CD4-positive, alpha-beta T cell (primary cell): ENCODE results near the gene TPRG1L. TPM values are rescaled to one million over a fixed set of nuclear protein-coding genes. Genes with fewer than 3 reads are reported as not detected.
A peak's percentile ranks its signal among the peaks of the same experiment; 100 is the strongest.

ENCODE experiments used
- ATAC-seq: fragments of 200-7000 bp; cut with Tn5 transposase; one replicate; pipeline ENCODE4 v1.10.0; 2022; ENCODE audit warnings: mild to moderate bottlenecking; ENCODE audit not compliant: poor library complexity
- CTCF ChIA-PET: fragments of 350-600 bp; sonication (Branson Sonifier 250); formaldehyde crosslinking; loops from one replicate; lab custom pipeline; 2021; ENCODE audit warnings: antibody characterized with exemption, inconsistent platforms; lab: Charles Lee
- POLR2A ChIA-PET: fragments of 350-600 bp; sonication (Branson Sonifier 250); formaldehyde crosslinking; loops from one replicate; lab custom pipeline; 2021; ENCODE audit warnings: antibody characterized with exemption, inconsistent platforms; lab: Charles Lee
- DNase-seq, 14 experiments: peaks; one replicate each; pipeline ENCODE4 v3.0.0-alpha.2; 2013 to 2020; ENCODE audit warnings: mixed read lengths in 2 of 14
- H3K27ac ChIP-seq, 2 donors: one replicate each; pipeline versions ENCODE4 v1.5.1 to v1.7.0; 2013; ENCODE audit warnings: low read length in 2 of 2, low read depth in 1 of 2, mild to moderate bottlenecking in 1 of 2
- H3K27me3 ChIP-seq, 2 experiments: 1 replicate in 1 of 2; 2 replicates in 1 of 2; pipeline versions ENCODE4 v1.6.1 to v1.7.0; 2013; ENCODE audit warnings: low read length in 2 of 2, control low read depth in 1 of 2, mild to moderate bottlenecking in 1 of 2, moderate library complexity in 1 of 2; ENCODE audit not compliant: insufficient read depth in 2 of 2, control insufficient read depth in 1 of 2
- H3K36me3 ChIP-seq: one replicate; pipeline ENCODE4 v1.6.1; 2013; ENCODE audit warnings: low read length, control low read depth; ENCODE audit not compliant: insufficient read depth
- H3K4me1 ChIP-seq: one replicate; pipeline ENCODE4 v1.6.1; 2013; ENCODE audit warnings: low read length, control low read depth; ENCODE audit not compliant: insufficient read depth
- H3K4me3 ChIP-seq: one replicate; pipeline ENCODE4 v1.5.1; 2013; ENCODE audit warnings: mild to moderate bottlenecking, low read length, moderate library complexity
- H3K9me3 ChIP-seq, 2 experiments: 1 replicate in 1 of 2; 2 replicates in 1 of 2; pipeline versions ENCODE4 v1.6.1 to v1.7.0; 2013; ENCODE audit warnings: low read length in 2 of 2, mild to moderate bottlenecking in 2 of 2, control low read depth in 1 of 2, moderate library complexity in 1 of 2; ENCODE audit not compliant: control insufficient read depth in 1 of 2, insufficient read depth in 1 of 2
- H3K27ac Mint-ChIP-seq: one replicate; pipeline ENCODE4 v1.8.0; 2020; ENCODE audit warnings: mixed read lengths
- H3K27me3 Mint-ChIP-seq: one replicate; pipeline ENCODE4 v1.8.0; 2021; ENCODE audit warnings: mixed read lengths
- H3K36me3 Mint-ChIP-seq: one replicate; pipeline ENCODE4 v1.8.0; 2021; ENCODE audit warnings: low read depth, mixed read lengths
- H3K4me1 Mint-ChIP-seq: one replicate; pipeline ENCODE4 v1.8.0; 2021; ENCODE audit warnings: low read depth, mixed read lengths
- H3K4me3 Mint-ChIP-seq: one replicate; pipeline ENCODE4 v1.8.0; 2020; ENCODE audit warnings: mild to moderate bottlenecking, mixed read lengths
- H3K9me3 Mint-ChIP-seq: one replicate; pipeline ENCODE4 v1.8.0; 2020; ENCODE audit warnings: mixed read lengths
- CTCF ChIP-seq: fragments of 200-600 bp; IDR thresholded peaks from one replicate; pipeline ENCODE4 v1.8.0; 2022; ENCODE audit warnings: antibody characterized with exemption, mild to moderate bottlenecking
- intact Hi-C, 2 experiments: fragments of 100-400 bp; cut with DNase I in 1 of 2; cut with micrococcal nuclease in 1 of 2; formaldehyde crosslinking; loops; one replicate each; pipeline versions ENCODE4 v1.15.1 to v1.9.0; 2023 to 2025; cut with DNase I, micrococcal nuclease
- total RNA-seq, 174 experiments: library from RNA in 2 of 174; stranded (reverse) in 2 of 174; gene quantifications; one replicate each; pipeline ENCODE4 v1.2.3 and lab custom pipeline; 2021 to 2026

The TPRG1L gene
- total RNA-seq, 2 experiments from 2014 or later = 46.5 to 48.3 TPM

GRCh38 chr1:3590139-3590763 is 34.6 kb upstream of the TPRG1L start:
- DNase-seq = no peak
- no peaks in the 10 kb centered on the region for H3K27me3 ChIP-seq
- POLR2A ChIA-PET = no interaction called here
- no peak overlapping the region for H3K4me3 Mint-ChIP-seq
- no peaks in the 10 kb centered on the region for H3K9me3 Mint-ChIP-seq
- no peak for TF ChIP-seq CTCF
- H3K36me3 Mint-ChIP-seq = no peaks in the 10 kb centered on the region
- no peaks in the 10 kb centered on the region for H3K27me3 Mint-ChIP-seq
- H3K9me3 ChIP-seq = peaks cover 0 to 3% of the 10 kb centered on the region in 2 experiments
- H3K4me3 ChIP-seq = no peak overlapping the region
- H3K27ac ChIP-seq = no peak overlapping the region
- no peaks in the 10 kb centered on the region for H3K4me1 Mint-ChIP-seq
- no peaks in the 10 kb centered on the region for H3K36me3 ChIP-seq
- no peaks in the 10 kb centered on the region for H3K4me1 ChIP-seq
- CTCF ChIA-PET = no interaction called here
- H3K27ac Mint-ChIP-seq = no peak overlapping the region
- no peak for ATAC-seq
- intact Hi-C loops = no loop called here

- ChIA-PET POLR2A (no interaction called here), CTCF (interaction anchor here (0.9 kb wide), 1 partner anchor 28 kb away, joined by 3 read pairs; no protein-coding TSS in a partner anchor)
- H3K36me3 ChIP-seq = no peaks in the 10 kb centered on the region
- no peaks in the 10 kb centered on the region for H3K27me3 ChIP-seq
- no peak for ATAC-seq
- no peak overlapping the region for H3K27ac ChIP-seq
- Mint-ChIP-seq H3K36me3 (no peaks in the 10 kb centered on the region), H3K4me3 (no peak overlapping the region), H3K9me3 (no peaks in the 10 kb centered on the region), H3K27me3 (no peaks in the 10 kb centered on the region), H3K4me1 (peaks cover 3% of the 10 kb centered on the region), H3K27ac (no peak overlapping the region)
- H3K9me3 ChIP-seq = peaks cover 0 to 3% of the 10 kb centered on the region in 2 experiments
- peak in 1 of 14 experiments; percentile 16 for DNase-seq
- intact Hi-C loops = no loop called here
- no peaks in the 10 kb centered on the region for H3K4me1 ChIP-seq
- H3K4me3 ChIP-seq = no peak overlapping the region
- TF ChIP-seq CTCF = no peak
Observed at GRCh38 chr1:3590951-3591865, 33.6 kb upstream of the TPRG1L start.

- DNase-seq (no peak), ATAC-seq (no peak)
- intact Hi-C loops = no loop called here
- Histone ChIP-seq H3K27ac (no peak overlapping the region), H3K4me3 (no peak overlapping the region), H3K27me3 (no peaks in the 10 kb centered on the region), H3K4me1 (peaks cover 17% of the 10 kb centered on the region), H3K9me3 (no peaks in the 10 kb centered on the region), H3K36me3 (no peaks in the 10 kb centered on the region)
- peaks cover 18% of the 10 kb centered on the region for H3K4me1 Mint-ChIP-seq
- no peak overlapping the region for H3K27ac Mint-ChIP-seq
- no peak overlapping the region for H3K4me3 Mint-ChIP-seq
- TF ChIP-seq CTCF = no peak
- no peaks in the 10 kb centered on the region for H3K9me3 Mint-ChIP-seq
- CTCF ChIA-PET = interaction anchor here (0.7 kb wide), 1 partner anchor 26 kb away, joined by 4 read pairs; no protein-coding TSS in a partner anchor
- no peaks in the 10 kb centered on the region for H3K27me3 Mint-ChIP-seq
- POLR2A ChIA-PET = no interaction called here
- H3K36me3 Mint-ChIP-seq = no peaks in the 10 kb centered on the region
Observed at GRCh38 chr1:3593334-3593733, 31.5 kb upstream of the TPRG1L start.
